ENCODE data around the gene SEPHS2.

SEPHS2 gene

DNA sequence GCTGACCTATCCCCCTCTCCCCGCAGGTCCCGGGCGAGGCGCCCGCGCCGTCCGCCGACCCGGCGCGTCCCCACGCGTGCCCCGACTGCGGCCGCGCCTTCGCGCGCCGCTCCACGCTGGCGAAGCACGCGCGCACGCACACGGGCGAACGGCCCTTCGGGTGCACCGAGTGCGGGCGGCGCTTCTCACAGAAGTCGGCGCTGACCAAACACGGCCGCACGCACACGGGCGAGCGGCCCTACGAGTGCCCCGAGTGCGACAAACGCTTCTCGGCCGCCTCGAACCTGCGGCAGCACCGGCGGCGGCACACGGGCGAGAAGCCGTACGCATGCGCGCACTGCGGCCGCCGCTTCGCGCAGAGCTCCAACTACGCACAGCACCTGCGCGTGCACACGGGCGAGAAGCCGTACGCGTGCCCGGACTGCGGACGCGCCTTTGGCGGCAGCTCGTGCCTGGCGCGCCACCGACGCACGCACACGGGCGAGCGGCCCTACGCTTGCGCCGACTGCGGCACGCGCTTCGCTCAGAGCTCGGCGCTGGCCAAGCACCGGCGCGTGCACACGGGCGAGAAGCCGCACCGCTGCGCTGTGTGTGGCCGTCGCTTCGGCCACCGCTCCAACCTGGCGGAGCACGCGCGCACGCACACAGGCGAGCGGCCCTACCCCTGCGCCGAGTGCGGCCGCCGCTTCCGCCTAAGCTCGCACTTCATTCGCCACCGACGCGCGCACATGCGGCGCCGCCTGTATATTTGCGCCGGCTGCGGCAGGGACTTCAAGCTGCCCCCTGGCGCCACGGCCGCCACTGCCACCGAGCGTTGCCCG is 27.9 kb downstream of the SEPHS2 start:
- TF ChIP-seq, protein P1, sequence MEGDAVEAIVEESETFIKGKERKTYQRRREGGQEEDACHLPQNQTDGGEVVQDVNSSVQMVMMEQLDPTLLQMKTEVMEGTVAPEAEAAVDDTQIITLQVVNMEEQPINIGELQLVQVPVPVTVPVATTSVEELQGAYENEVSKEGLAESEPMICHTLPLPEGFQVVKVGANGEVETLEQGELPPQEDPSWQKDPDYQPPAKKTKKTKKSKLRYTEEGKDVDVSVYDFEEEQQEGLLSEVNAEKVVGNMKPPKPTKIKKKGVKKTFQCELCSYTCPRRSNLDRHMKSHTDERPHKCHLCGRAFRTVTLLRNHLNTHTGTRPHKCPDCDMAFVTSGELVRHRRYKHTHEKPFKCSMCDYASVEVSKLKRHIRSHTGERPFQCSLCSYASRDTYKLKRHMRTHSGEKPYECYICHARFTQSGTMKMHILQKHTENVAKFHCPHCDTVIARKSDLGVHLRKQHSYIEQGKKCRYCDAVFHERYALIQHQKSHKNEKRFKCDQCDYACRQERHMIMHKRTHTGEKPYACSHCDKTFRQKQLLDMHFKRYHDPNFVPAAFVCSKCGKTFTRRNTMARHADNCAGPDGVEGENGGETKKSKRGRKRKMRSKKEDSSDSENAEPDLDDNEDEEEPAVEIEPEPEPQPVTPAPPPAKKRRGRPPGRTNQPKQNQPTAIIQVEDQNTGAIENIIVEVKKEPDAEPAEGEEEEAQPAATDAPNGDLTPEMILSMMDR (IDR thresholded peaks at IDR 0.05; ENCODE audit: extremely low read depth, insufficient read depth, missing control alignments): peak; percentile 38
- peak; percentile 96 for DNase-seq (ENCODE audit: low spot score)
- in situ Hi-C loops (cut with MboI; ENCODE audit: low pct_unique_long_range_greater_than_20kb, low sequenced_read_pairs, unreplicated experiment): loop anchor here (25.0 kb wide), 1 partner anchor 305 kb away; the partner anchor contains the start of genes GDPD3 and MAPK3

- in situ Hi-C loops (cut with MboI; ENCODE audit: low pct_unique_long_range_greater_than_20kb, low sequenced_read_pairs, unreplicated experiment): loop anchor here (25.0 kb wide), 1 partner anchor 305 kb away; the partner anchor contains the start of genes GDPD3 and MAPK3
- DNase-seq (ENCODE audit: low spot score): no peak
- TF ChIP-seq, protein P1 (IDR thresholded peaks at IDR 0.05; ENCODE audit: extremely low read depth, insufficient read depth, missing control alignments): no peak
These were observed 28.8 kb downstream of the SEPHS2 start for GRCh38 chr16:30416624-30417528.

DNA sequence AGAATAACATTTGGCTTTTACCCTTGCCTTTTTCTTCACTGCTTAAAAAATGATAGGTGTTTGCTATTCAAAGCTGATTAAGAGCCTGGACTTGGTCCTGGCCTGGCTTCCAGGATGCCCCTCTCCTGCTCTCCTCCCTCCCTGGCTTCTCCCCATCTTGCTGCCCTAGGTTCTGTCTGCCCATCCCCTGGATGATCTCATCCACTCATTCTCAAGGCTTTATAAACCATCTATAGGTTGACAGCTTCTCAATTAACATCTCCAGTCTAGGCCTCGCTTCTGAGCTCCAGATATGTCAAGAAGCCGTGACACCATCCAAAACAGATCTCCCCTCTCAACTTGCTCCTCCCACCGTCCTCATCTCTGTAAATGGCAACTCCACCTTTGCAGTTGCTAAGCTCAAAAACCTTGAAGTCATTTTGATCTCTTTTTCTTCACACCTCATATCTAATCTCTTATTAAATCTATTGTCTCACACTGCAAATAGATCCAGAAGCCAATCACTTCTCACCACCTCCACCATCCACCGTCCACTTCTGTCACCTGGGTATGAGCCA is 29.5 kb downstream of the SEPHS2 start:
- TF ChIP-seq, protein P1 (IDR thresholded peaks at IDR 0.05; ENCODE audit: extremely low read depth, insufficient read depth, missing control alignments): no peak
- no peak for DNase-seq (ENCODE audit: low spot score)
- in situ Hi-C loops (cut with MboI; ENCODE audit: low pct_unique_long_range_greater_than_20kb, low sequenced_read_pairs, unreplicated experiment): loop anchor here (25.0 kb wide), 1 partner anchor 304 kb away; the partner anchor contains the start of genes GDPD3 and MAPK3

- DNase-seq (ENCODE audit: low spot score): no peak
- in situ Hi-C loops (cut with MboI; ENCODE audit: low pct_unique_long_range_greater_than_20kb, low sequenced_read_pairs, unreplicated experiment): loop anchor here (25.0 kb wide), 1 partner anchor 302 kb away; the partner anchor contains the start of genes GDPD3 and MAPK3
- TF ChIP-seq, protein P1 (IDR thresholded peaks at IDR 0.05; ENCODE audit: extremely low read depth, insufficient read depth, missing control alignments): no peak
These were observed 31.5 kb downstream of the SEPHS2 start for GRCh38 chr16:30414159-30414558.

- in situ Hi-C loops (cut with MboI; ENCODE audit: low pct_unique_long_range_greater_than_20kb, low sequenced_read_pairs, unreplicated experiment): loop anchor here (25.0 kb wide), 1 partner anchor 301 kb away; the partner anchor contains the start of genes GDPD3 and MAPK3
- TF ChIP-seq, protein P1 (IDR thresholded peaks at IDR 0.05; ENCODE audit: extremely low read depth, insufficient read depth, missing control alignments): no peak
- no peak for DNase-seq (ENCODE audit: low spot score)
These were observed 32.4 kb downstream of the SEPHS2 start for GRCh38 chr16:30413112-30413806.

Data from GM13977 (cell line).